HFFc6 (cell line): Measurements from ENCODE around the gene ZNF552. TPM values are rescaled to one million over a fixed set of nuclear protein-coding genes. Genes with fewer than 3 reads are reported as not detected.
"Not testable (repeated sequence)": the region's sequence is repeated elsewhere in the genome, so short reads cannot be mapped to it uniquely, and the experiment has no call there.

ENCODE experiments used
- DNase-seq: peaks from one replicate; pipeline ENCODE4 v3.0.0-alpha.2; 2018
- H3K27ac Mint-ChIP-seq: 2 replicates; pipeline ENCODE4 v1.8.0; 2020; ENCODE audit warnings: mild to moderate bottlenecking, mixed read lengths
- H3K27me3 Mint-ChIP-seq: 2 replicates; pipeline ENCODE4 v1.8.0; 2021; ENCODE audit warnings: mild to moderate bottlenecking, moderate library complexity, mixed read lengths; ENCODE audit not compliant: insufficient read depth
- H3K36me3 Mint-ChIP-seq: 2 replicates; pipeline ENCODE4 v1.8.0; 2021; ENCODE audit warnings: low read depth, mixed read lengths
- H3K4me1 Mint-ChIP-seq: 2 replicates; pipeline ENCODE4 v1.8.0; 2020; ENCODE audit warnings: low read depth, mixed read lengths
- H3K4me3 Mint-ChIP-seq: 2 replicates; pipeline ENCODE4 v1.8.0; 2020; ENCODE audit warnings: mild to moderate bottlenecking, moderate library complexity, mixed read lengths
- H3K9me3 Mint-ChIP-seq: 2 replicates; pipeline ENCODE4 v1.8.0; 2020; ENCODE audit warnings: mild to moderate bottlenecking, mixed read lengths
- CTCF ChIP-seq: fragments of 200-600 bp; sonication (generic); IDR thresholded peaks from 2 replicates; pipeline ENCODE4 v1.5.0; 2021; ENCODE audit warnings: antibody characterized with exemption, mild to moderate bottlenecking
- total RNA-seq, 6 experiments: library from RNA; stranded (reverse); fragmentation: NEBNext Ultra II Directional; extraction: Animal tissue kit (Norgen Biotek cat#: 25700); gene quantifications; 2 replicates in 1 of 6; 3 replicates in 5 of 6; pipeline ENCODE4 v1.2.3, GENCODE V29; 2021

Gene ZNF552
- total RNA-seq, 6 experiments from 2014 or later, result 2.7 to 3.8 (median 3.0) TPM

GRCh38 chr19:57841122-57841763 is 26.5 kb upstream of the ZNF552 start:
- no peak overlapping the region for H3K4me3 Mint-ChIP-seq
- no peak for DNase-seq
- 0 out of 2 replicates have a peak overlapping the region, but pooled peaks have one; percentile 38 for H3K27ac Mint-ChIP-seq
- peaks cover 38% of the 10 kb centered on the region for H3K36me3 Mint-ChIP-seq
- no peaks in the 10 kb centered on the region for H3K27me3 Mint-ChIP-seq
- no peaks in the 10 kb centered on the region for H3K9me3 Mint-ChIP-seq
- no peak for TF ChIP-seq CTCF
- no peaks in the 10 kb centered on the region for H3K4me1 Mint-ChIP-seq

- H3K27ac Mint-ChIP-seq, H3K27me3 Mint-ChIP-seq, H3K4me1 Mint-ChIP-seq, DNase-seq, H3K9me3 Mint-ChIP-seq, H3K4me3 Mint-ChIP-seq: not testable (repeated sequence)
- peaks cover 30% of the 10 kb centered on the region for H3K36me3 Mint-ChIP-seq
Observed at GRCh38 chr19:57838622-57839191, 24.0 kb upstream of the ZNF552 start.

GRCh38 chr19:57836991-57837390 is 22.3 kb upstream of the ZNF552 start:
- not testable (repeated sequence) for H3K9me3 Mint-ChIP-seq, H3K4me1 Mint-ChIP-seq

GRCh38 chr19:57830071-57830602 is 15.4 kb upstream of the ZNF552 start, which contains the start of gene ZNF587B:
ZNF587B (plus strand) TSS chr19:57830299; CDS start chr19:57830529, 230 bp downstream.
- Mint-ChIP-seq H3K4me1 (peaks cover 9% of the 10 kb centered on the region; the same call in 1 of the 2 replicates), H3K27me3 (no peaks in the 10 kb centered on the region; the same call in 1 of the 2 replicates), H3K36me3 (peaks cover 48% of the 10 kb centered on the region), H3K4me3 (no peak within 1 kb of the TSS), H3K9me3 (no peaks in the 10 kb centered on the region; the same call in 1 of the 2 replicates), H3K27ac (peak within 1 kb of the TSS; percentile 45; the same call in 1 of the 2 replicates)
- TF ChIP-seq CTCF, result peak; percentile 72
- no peak for DNase-seq

More at GRCh38 chr19:57836991-57837390, 22.3 kb upstream of the ZNF552 start:
- H3K4me3 Mint-ChIP-seq, DNase-seq, H3K27ac Mint-ChIP-seq, H3K27me3 Mint-ChIP-seq: not testable (repeated sequence)
- H3K36me3 Mint-ChIP-seq, result peaks cover 18% of the 10 kb centered on the region

- no peaks in the 10 kb centered on the region; the same call in 1 of the 2 replicates for H3K27me3 Mint-ChIP-seq
- no peak overlapping the region for H3K27ac Mint-ChIP-seq
- peaks cover 48% of the 10 kb centered on the region for H3K36me3 Mint-ChIP-seq
- no peak for DNase-seq
- peaks cover 9% of the 10 kb centered on the region; the same call in 1 of the 2 replicates for H3K4me1 Mint-ChIP-seq
- H3K9me3 Mint-ChIP-seq, result no peaks in the 10 kb centered on the region; the same call in 1 of the 2 replicates
- TF ChIP-seq CTCF, result no peak
- H3K4me3 Mint-ChIP-seq, result no peak overlapping the region
Observed at GRCh38 chr19:57829316-57829715, 14.6 kb upstream of the ZNF552 start.

- no peak overlapping the region for H3K27ac Mint-ChIP-seq
- peaks cover 34% of the 10 kb centered on the region for H3K4me1 Mint-ChIP-seq
- H3K27me3 Mint-ChIP-seq, result no peaks in the 10 kb centered on the region
- H3K9me3 Mint-ChIP-seq, result no peaks in the 10 kb centered on the region; the same call in 1 of the 2 replicates
- no peak for DNase-seq
- no peak overlapping the region for H3K4me3 Mint-ChIP-seq
- no peak for TF ChIP-seq CTCF
- H3K36me3 Mint-ChIP-seq, result peaks cover 62% of the 10 kb centered on the region
Observed at GRCh38 chr19:57825511-57825910, 10.8 kb upstream of the ZNF552 start.

- not testable (repeated sequence) for H3K9me3 Mint-ChIP-seq, DNase-seq, H3K4me3 Mint-ChIP-seq, H3K27me3 Mint-ChIP-seq
- Mint-ChIP-seq H3K27ac (peak overlapping the region; percentile 48; the same call in 1 of the 2 replicates), H3K36me3 (peaks cover 52% of the 10 kb centered on the region), H3K4me1 (peaks cover 30% of the 10 kb centered on the region)
Observed at GRCh38 chr19:57823608-57824007, 8.9 kb upstream of the ZNF552 start.

- DNase-seq, H3K27me3 Mint-ChIP-seq, H3K9me3 Mint-ChIP-seq, H3K4me3 Mint-ChIP-seq: not testable (repeated sequence)
- H3K36me3 Mint-ChIP-seq, result peaks cover 51% of the 10 kb centered on the region
- peaks cover 34% of the 10 kb centered on the region for H3K4me1 Mint-ChIP-seq
- H3K27ac Mint-ChIP-seq, result peak overlapping the region; percentile 48; the same call in 1 of the 2 replicates
Observed at GRCh38 chr19:57823155-57823554, 8.4 kb upstream of the ZNF552 start.

- not testable (repeated sequence) for DNase-seq, H3K27ac Mint-ChIP-seq, H3K9me3 Mint-ChIP-seq, H3K4me3 Mint-ChIP-seq, H3K27me3 Mint-ChIP-seq
- Mint-ChIP-seq H3K36me3 (peaks cover 42% of the 10 kb centered on the region), H3K4me1 (peaks cover 34% of the 10 kb centered on the region)
Observed at GRCh38 chr19:57821501-57821900, 6.8 kb upstream of the ZNF552 start.
